ENCODE measurements around the gene MICAL2.

GRCh38 chr11:12121011-12121410 lies 10.6 kb downstream of the MICAL2 start:
- TF ChIP-seq, protein P1, sequence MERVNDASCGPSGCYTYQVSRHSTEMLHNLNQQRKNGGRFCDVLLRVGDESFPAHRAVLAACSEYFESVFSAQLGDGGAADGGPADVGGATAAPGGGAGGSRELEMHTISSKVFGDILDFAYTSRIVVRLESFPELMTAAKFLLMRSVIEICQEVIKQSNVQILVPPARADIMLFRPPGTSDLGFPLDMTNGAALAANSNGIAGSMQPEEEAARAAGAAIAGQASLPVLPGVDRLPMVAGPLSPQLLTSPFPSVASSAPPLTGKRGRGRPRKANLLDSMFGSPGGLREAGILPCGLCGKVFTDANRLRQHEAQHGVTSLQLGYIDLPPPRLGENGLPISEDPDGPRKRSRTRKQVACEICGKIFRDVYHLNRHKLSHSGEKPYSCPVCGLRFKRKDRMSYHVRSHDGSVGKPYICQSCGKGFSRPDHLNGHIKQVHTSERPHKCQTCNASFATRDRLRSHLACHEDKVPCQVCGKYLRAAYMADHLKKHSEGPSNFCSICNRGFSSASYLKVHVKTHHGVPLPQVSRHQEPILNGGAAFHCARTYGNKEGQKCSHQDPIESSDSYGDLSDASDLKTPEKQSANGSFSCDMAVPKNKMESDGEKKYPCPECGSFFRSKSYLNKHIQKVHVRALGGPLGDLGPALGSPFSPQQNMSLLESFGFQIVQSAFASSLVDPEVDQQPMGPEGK (CRISPR knock-in tag; IDR thresholded peaks at IDR 0.05; ENCODE audit: borderline replicate concordance), result no peak
- TF ChIP-seq RARB (CRISPR knock-in tag; IDR thresholded peaks at IDR 0.05), result no peak
- no peak for TF ChIP-seq ARNTL (CRISPR knock-in tag; IDR thresholded peaks at IDR 0.05; ENCODE audit: borderline replicate concordance, low read depth)
- TF ChIP-seq ZNF8 (CRISPR knock-in tag; IDR thresholded peaks at IDR 0.05), result no peak
- TF ChIP-seq ZFP30 (CRISPR knock-in tag; IDR thresholded peaks at IDR 0.05), result no peak
- TF ChIP-seq ZFP3 (CRISPR knock-in tag; IDR thresholded peaks at IDR 0.05), result no peak
- TF ChIP-seq OSR1 (CRISPR knock-in tag; IDR thresholded peaks at IDR 0.05), result no peak
- TF ChIP-seq SNAI2 (CRISPR knock-in tag; IDR thresholded peaks at IDR 0.05), result no peak
- no peak for TF ChIP-seq ZNF70 (CRISPR knock-in tag; IDR thresholded peaks at IDR 0.05)
- TF ChIP-seq CSRNP3 (CRISPR knock-in tag; IDR thresholded peaks at IDR 0.05), result no peak
